ENCODE data around the gene TMEM245.

DNA sequence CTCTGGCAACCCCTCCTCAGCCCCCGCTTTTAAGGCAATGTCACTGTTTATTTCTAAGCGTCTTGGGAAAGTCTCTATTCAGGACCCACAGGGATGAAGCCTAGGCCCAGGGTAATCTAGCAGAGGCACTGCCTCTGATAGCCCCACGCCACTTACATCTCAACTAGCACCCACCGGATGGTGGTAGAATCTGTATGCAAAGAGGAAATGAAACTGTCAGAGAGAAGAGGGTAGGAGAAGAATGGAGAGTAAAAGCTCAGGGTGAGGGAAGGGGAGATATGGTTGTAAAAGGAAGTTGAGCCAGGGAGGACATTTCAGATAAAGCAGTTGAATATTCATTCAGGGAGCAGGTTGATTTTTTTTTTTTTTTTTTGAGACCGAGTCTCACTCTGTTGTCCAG lies 44.3 kb upstream of the TMEM245 start:
- no peak for TF ChIP-seq EZH2 (IDR thresholded peaks at IDR 0.05; ENCODE audit: insufficient read depth, poor library complexity, severe bottlenecking)
- TF ChIP-seq EZH2phosphoT487 (IDR thresholded peaks at IDR 0.05; ENCODE audit: insufficient read depth, low read depth): no peak

Measured in GM23248 (cell line).